Activated CD4-positive, alpha-beta T cell treated with anti-CD3 and anti-CD28 coated beads, Interleukin-2, amount 50 U/mL, for 1 hour (primary cell): ENCODE results near the gene DYNC1H1.

Source experiments
- DNase-seq: peaks from one replicate; pipeline ENCODE4 v3.0.0-alpha.2; 2020

DYNC1H1 gene

DNA sequence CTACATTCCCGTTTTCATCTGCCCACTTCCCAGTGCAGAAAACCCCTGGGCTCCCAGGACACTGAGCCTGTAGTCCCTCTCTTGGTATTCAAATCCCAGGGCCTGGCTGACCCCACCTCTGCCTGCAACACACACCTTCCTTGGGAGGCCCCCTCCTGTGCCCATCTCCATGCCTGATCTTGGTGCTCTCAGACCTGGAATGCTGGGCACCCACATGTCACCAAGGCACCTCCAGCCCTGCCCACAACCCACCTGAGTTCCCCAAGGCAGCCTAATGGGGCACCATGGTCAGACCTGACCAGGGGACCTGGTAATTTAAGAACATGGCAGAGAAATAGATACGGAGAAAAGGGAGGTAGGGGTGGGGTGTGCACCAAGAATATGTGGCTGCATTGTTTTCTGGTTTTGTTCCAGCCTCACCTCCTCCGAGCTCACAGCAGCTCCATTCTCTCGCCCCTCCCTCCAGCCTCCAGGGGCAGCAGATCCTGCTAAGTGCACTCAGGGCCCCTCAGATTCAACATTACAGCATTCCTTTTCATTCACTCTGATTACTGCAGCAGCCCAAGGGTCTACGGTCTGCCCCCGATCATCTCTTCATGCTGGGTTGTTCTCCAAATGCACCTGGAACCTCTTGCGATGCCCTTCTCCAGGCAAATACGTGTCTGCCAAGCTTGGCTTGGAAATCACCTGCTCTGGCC lies 131.6 kb downstream of the DYNC1H1 start:
- no peak for DNase-seq

DNA sequence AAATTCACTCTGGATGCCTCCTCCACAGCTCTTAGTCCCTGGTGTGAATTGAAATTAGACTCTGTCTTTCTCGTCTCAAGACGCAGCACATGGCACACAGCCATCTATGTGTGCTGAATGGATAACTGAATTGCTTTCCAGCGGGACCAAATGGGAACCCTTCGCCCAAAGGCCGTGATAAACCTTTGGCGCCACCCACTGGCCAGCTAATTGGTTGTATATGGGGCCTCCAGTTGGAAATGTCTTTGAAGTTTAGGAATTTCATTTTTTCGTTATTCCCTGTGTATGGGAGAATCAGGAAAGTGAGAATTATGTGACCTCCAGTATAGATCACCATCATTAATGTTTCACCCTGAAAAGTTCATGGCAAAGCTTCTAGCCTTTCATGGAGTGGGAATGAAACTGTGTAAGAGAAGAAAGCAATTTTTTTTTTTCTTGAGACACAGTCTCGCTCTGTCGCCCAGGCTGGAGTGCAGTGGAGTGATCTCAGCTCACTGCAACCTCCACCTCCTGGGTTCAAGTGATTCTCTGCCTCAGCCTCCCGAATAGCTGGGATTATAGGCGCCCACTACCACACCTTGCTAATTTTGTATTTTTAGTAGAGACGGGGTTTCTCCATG lies 132.3 kb downstream of the DYNC1H1 start:
- DNase-seq: peak; percentile 71

DNA sequence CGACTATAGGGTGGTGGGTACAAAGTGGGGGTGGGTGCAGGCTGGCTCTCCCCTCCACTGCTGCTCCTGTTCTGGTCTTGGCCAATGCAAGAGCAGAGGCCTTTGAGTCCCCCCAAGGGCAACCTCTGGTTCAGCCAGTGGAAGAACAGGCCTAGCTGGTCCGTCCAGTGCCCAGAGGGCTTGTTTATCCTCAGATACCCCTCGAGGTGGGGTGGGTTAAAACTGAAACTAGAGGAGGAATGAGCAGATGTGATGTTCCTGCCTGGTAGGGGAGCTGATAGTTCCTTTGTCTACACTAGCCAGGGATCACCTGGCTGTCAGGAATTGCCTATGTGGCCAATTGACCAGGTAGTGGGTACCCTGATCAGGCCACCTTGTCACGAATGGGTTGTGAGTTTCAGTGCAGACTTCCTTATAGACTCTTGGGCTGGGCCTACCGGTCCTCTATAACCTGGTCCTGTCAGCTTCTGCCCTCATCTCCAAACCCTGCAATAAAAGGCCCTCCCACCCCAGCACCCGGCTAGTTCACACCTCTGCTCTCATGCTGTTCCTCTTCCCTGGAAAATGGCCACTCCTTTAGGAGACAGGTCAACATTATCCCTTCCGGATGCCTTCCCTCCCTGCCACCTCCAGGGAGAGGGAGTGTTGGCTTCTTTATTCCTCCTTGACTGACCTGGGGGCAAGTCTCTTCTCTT lies 133.2 kb downstream of the DYNC1H1 start:
- DNase-seq: no peak

DNA sequence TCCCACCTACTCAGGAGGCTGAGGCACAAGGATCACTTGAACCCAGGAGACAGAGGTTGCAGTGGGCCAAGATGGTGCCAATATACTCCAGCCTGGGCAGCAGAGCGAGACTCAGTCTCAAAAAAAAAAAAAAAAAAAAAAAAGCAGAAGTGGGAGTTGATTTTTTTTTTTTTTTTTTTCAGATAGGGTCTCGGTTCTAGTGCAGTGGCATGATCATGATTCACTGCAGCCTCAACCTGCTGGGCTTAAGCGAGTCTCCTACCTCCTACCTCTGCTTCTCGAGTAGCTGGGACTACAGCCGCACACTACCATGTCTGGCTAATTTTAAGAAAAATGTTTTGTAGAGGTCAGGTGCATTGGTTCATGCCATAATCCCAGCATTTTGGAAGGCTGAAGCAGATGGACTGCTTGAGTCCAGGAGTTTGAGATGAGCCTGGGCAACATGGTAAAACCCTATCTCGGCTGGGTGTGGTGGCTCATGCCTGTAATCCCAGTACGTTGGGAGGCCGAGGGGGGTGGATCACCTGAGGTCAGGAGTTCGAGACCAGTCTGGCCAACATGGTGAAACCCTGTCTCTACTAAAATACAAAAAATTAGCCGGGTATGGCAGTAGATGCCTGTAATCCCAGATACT lies 138.8 kb downstream of the DYNC1H1 start:
- DNase-seq: no peak

DNA sequence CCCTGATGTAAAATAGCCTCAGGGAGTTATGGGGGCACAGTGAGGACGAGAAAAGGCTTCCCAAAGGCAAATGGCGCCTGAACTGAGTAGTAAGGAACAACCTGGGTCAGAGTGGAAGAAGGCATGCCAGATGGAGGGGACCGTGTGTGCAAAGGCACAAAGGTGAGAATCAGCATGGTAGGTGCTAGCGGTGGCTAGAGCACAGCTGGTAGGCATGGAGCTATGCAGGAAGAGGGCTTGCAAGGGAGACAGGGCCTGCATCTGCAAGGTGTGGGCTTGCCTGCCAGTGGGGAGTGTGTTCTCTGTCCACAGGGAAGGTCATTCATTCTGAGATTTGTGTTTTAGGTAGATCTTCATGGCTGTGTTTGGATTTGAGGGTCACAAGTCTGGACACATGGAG lies 141.0 kb downstream of the DYNC1H1 start:
- no peak for DNase-seq
